Activated effector memory CD4-positive, alpha-beta T cell treated with anti-CD3 and anti-CD28 coated beads, Interleukin-2, amount 50 U/mL, for 16 hours (primary cell): ENCODE data around the gene DEAF1.
A peak's percentile ranks its signal among the peaks of the same experiment; 100 is the strongest.
"Not testable (repeated sequence)": the region's sequence is repeated elsewhere in the genome, so short reads cannot be mapped to it uniquely, and the experiment has no call there.

Source experiments
- DNase-seq: peaks from one replicate; pipeline ENCODE4 v3.0.0-alpha.2; 2020

Gene DEAF1

DNA sequence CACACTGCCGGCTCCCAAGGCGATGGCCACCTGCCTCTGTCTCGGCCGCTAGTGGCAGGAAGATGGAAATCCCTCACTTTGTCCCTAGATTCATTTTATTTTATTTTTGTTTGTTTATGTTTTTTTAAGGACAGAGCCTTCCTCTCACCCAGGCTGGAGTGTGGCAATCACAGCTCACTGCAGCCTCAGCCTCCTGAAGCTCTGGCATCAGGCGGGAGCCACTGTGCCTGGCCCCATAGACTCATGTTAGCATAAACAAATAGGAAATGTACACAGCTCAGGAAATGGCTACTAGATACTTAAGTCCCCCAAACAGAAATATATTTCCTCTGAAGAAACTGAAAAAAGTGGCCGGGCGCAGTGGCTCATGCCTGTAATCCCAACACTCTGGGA lies 4.1 kb upstream of the DEAF1 start:
- DNase-seq = no peak

DNA sequence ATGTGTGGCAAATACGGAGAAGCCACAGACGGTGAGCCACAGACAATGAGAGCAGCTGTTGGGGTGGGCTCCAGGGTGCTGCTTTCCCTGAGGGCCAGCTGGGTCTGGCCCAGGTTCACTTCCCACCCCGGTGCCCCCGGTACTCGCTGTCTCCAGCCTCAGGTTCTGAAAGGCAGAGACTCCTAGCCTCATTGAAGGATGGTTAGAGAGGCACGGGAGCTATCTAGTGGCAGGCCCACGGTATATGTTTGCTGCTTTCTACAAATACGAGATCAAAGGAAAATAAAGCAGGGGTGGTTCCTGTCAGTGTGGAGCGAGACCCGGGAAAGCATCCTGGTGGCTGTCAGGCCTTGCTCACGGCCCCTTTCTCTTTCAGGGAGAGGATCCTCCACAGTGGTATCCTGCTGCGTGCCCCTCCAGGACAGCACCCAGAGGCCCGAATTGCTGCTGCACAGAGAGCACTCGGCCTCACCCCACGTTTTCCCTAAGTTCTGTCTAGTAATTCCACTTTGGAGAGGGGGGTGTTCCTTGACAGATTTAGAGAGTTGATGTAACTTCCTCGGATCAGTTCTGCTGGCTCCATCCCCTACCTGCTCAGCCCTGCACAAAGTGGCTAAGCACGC lies 3.6 kb upstream of the DEAF1 start:
- DNase-seq = no peak

DNA sequence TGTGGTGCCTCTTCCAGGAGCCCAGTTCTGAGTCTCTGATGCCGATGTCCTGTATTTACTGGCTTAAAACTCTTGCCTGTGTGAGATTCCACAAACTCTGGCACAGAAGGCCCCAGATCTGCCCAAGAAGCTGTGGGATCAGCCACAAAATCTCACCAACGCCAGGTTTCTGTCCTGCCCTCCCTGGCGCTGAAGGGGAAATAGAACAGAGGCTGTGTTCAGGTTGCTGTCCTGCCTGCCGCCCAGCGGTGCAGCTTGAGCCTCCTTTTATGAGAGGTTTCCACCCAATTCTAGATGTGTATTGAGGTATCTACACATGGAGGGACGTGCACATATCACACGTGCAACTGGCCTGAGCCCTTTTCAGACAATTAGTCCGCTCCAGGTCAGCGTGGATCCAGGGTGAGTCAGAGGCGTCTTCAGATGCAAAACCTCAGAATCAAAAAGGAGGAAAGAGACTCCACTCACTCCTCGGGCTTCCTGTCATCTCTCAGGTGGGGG lies 2.8 kb upstream of the DEAF1 start:
- no peak for DNase-seq

DNA sequence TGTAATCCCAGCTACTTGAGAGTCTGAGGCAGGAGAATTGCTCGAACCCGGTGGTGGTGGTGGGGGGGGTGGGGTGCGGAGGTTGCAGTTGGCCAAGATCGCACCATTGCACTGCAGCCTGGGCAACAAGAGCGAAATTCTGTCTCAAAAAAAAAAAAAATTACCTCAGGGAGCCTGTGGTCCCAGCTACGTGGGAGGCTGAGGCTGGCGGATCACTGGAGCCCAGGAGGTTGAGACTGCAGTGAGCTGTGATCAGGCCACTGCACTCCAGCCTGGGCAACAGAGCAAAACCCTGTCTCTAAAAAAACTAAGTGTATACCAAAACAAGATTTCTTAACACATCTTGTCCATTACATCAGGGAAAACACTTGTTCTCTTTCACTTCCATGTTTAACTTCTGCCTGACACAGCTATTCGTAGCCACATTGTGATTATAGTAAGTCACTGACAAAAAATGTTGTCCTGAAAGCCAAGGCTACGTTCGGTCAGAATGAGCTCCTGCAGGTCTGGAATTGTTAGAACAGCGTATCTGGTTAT lies 2.0 kb upstream of the DEAF1 start:
- no peak for DNase-seq

DNA sequence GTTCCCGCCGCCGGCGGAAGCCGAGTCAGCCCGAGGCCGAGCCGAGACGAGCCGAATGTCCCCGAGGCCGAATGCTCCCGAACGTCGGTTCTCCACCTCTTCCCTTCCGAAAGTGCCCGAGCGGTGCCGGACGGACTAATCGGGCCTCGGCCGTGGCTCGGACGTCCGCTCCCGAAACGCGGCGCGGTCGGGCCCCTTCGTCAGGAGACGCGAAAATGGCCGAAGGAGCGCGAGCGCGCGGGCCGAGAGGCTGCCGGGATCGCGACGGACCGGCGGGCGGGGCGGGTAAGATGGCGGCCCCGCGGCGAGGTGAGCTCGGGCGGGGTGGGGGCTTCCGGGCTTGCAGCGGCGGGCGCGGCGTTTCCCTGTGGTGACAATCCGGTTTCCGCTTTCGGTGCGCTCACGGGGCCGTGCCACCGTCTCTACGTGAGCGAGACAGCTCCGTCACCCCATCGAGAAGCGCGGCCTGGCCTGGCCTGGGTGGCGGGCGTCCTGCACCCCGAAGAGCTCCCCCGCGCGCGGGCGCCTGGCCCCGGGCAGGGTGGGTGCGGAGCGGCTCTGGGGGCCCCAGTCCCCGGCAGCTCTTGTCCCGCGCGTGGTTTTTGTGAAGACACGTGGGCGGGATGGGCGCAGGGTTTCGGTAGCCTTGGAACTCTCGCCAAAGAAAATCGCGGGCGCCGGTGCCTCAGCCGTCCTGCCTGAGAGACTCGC lies 671 bp upstream of the DEAF1 start, which contains the start of gene TMEM80:
TSS of gene TMEM80 (plus strand) at position 279 of the 711 bp plus-strand sequence. CDS start at position 291, 12 bp downstream.
- peak; percentile 99 for DNase-seq

DNA sequence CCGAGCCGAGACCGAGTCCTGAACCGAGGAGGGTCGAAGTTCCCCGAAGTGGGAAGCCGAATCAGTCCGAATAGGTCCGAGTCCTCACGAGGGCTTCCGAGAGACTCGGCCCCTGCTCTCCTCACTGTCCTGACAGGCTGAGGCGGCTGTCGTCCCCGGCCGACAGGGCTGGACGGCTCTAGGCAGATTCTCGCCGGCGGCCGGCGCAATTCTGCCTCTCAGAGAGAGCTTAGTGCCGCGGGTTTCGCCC lies 191 bp upstream of the DEAF1 start:
- DNase-seq = no peak

DNA sequence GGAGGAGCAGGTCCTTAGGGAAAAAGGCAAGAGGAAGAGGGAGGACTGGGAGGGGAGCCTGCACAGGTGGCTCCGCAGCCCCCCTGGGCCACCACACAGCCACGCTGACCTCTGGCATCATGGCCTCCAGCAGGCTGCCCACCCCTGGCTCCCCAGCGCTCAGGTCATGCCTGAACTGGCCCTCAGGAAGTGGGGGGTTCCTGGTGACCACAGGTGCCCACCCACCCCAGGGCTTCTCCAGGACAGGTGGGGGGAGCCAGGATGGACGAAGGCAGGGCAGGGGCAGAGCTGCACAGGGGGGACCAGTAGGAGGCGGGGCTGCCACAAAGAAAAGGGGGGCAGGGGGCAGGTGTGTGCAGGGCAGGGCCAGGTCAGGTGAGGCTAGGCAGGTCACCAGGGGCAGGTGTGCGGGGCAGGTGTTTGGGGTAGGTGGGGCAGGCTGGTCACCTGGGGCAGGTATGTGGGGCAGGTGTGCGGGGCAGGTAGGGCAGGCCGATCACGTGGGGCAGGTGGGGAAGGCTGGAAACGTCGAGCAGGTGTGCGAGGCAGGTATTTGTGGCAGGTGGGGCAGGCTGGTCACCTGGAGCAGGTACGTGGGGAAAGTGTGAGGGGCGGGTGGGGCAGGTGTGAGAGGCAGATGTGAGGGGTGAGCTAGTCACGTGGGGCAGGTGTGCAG lies 997 bp downstream of the DEAF1 start:
- DNase-seq = no peak

DNA sequence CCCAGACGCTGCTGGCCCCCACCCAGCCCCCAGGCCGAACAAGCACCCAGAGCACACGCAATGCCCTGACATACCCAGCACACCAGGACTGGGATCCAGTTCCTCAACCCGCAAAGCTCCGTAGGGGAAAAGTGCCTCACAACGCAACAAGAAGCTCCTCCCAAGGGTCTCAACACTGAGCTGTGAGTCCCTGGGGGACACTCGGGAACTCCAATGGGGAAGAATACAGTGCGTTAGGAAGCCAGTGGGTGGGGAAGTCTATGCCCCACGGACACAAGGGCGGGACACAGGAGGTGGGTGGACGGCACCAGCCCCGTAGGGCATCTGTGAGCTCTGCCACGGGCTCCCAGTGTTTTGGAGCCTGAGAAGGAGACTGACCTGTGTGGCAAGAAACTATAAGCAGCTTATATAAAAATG lies 1.6 kb downstream of the DEAF1 start:
- DNase-seq = no peak

DNA sequence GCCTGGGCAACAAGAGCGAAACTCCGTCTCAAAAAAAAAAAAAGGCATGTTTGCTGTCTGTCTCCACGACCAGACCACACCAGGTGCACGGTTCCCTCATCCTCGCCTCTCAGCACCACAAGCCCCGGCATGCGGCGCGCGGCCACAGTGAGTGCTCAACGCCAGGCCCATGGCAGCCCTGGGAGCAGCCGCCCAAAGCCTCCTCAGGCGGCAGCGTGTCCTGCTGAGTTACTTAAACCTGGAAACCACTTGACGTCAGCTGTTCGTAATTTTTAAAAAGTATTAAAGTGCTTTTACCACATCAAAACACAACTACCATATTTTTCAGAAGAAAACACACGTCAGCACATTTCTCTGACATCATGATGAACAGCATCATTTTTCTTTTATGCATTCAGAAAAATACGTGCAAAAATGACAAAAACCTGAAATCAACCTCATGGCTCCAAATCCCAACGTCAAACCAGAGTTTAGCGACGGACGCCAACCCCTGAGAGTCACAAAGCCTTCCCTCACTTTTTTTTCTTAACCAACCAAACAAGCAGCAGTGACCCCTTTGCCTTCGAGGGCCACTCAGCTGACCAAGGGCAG lies 2.1 kb downstream of the DEAF1 start:
- no peak for DNase-seq

DNA sequence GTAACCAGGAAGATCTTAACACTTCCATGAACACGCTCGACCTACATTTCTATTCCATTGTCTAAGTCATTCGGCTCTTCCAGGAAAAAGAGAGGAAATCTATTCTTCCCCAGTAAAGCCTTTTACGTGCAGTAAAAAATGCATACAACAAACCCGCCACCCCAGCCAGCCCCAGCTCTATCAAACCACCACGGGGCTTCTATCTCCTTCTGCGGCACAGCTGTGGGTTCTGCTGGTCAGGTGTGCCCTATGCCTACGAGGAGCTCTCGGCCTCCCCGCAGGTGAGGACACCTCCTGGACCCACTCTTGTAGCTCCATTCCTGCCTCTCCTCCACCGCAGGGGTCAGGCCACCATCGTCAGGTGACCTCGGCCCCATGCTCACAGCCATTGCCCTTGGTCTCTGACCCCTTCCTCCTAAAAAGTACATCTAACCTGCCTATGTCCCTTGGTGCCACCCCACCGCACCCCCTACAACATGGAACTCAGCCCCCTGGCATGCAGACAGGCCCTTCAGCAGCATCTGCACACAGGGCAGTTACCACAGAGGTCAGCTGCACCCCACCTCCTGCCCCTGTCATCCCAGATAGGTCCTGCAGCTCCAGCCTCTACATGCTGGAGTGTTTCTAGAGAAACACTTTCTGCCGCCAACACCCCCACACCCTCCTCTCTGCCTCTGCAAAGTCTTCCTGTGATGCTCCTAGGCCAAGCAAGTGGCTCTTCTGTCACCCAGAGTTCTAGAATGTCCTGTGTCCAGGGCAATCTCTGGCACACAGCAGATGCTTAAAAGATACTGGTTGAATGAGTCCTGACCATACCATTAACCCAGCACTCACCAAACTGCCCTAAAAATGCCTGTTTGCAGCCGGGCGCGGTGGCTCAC lies 3.1 kb downstream of the DEAF1 start:
- DNase-seq = no peak

DNA sequence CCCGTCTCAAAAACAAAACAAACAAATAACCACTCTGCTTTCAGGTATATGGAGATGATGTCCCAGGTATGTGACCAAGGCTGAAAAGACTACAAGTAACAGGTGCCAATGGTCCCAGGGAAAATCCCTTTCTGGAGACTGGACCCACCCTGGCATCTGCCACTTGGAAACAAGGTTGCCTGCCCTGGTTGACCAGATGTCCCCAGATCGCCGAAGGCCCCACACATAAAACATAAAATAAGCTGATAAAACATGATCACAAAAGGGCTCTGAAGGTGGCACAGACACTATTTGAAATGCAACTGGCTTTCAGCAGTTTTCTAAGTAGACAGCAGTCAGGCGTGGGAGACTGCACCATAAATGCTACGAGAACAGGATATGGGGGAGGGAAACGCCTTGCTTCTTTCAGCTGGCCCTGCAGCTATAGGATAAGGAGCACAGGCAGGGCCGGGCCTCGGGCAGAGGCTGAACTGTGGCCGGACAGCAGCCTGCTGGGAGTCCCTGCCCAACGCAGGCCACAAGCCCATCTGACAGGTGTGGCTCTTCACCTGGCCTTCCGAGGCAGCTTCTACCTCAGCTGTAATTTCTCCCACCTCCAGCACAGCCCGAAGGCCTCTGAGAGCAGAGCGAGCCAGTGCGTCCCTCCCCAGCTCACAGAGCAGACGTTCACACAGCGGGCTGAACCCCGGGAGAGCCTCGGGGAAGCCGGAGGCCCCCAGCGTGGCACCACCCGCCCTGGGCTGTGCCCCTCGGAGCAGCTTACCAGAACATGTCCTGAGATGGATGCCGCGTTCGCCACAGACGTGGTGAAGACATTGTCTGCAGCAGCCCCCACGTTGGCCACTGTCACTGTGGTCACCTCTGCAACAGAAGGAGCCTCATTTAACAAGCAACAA lies 4.0 kb downstream of the DEAF1 start:
- no peak for DNase-seq

DNA sequence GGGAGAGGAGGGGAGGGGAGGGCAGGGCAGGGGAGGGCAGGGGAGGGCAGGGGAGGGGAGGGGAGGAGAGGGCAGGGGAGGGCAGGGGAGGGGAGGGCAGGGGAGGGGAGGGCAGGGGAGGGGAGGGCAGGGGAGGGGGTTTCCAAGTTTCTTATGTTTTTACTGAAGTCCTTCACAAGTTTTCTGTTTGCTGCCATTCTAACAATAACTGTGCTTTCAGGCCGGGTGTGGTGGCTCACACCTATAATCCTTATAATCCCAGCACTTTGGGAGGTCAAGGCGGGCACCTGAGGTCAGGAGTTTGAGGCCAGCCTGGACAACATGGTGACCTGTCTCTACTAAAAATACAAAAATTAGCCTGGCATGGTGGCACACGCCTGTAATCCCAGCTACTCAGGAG lies 4.8 kb downstream of the DEAF1 start:
- not testable (repeated sequence) for DNase-seq

DNA sequence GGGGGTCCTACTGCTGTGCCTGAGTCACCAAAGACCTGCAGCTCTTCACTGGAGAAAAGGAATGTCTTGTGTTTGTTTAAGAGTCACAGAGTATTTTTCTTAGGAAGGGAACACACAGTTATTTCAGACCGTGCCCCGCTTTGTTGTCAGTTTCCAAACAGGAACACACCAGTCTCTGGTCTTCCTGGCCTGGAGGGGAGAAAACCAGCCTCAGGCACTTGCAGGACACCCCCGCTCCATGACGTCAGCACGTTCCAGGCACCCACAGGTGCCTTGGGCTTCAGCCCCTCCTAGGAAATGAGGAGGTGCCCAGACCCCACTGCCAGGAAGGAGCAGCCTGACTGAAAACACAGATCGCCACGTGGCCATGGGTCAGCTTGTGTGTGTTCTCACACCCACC lies 5.4 kb downstream of the DEAF1 start:
- no peak for DNase-seq

DNA sequence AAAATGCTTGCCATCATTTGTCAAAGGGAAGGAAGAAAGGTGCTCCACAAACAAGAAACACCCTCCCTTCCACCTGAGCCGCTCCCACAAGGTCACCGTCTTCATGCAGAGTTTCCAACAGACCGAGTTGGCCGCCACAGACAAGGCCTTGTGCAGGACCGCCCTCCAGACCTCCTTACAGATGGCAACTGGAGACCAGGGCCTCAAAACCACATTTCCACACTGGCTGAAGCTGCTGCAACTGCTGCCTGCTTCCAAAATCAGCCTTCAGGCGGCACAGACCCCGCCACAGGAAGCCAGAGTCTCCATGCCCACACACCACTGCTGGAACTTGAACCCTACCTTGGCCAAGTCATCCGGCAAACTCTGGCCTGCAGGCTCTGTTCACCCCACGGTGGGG lies 6.3 kb downstream of the DEAF1 start:
- DNase-seq = no peak

DNA sequence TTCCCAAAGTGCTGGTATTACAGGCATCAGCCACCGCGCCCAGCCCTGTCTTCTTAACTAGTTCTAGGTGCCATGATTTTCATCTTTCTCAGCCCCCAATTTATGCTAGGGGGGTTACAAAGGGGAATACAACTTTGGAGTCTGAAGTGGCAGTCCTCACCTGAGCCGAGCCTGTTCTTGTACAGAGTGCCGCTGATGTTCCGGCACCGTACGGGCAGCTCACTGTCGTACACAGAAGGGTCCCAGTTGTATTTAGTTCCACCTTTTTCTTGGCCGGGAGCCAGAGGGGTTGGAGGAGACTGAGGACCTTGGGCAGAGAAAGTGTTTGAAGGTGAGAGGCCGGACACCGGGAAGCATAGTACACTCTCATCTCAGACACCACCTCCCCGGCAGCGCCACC lies 7.3 kb downstream of the DEAF1 start:
- no peak for DNase-seq

DNA sequence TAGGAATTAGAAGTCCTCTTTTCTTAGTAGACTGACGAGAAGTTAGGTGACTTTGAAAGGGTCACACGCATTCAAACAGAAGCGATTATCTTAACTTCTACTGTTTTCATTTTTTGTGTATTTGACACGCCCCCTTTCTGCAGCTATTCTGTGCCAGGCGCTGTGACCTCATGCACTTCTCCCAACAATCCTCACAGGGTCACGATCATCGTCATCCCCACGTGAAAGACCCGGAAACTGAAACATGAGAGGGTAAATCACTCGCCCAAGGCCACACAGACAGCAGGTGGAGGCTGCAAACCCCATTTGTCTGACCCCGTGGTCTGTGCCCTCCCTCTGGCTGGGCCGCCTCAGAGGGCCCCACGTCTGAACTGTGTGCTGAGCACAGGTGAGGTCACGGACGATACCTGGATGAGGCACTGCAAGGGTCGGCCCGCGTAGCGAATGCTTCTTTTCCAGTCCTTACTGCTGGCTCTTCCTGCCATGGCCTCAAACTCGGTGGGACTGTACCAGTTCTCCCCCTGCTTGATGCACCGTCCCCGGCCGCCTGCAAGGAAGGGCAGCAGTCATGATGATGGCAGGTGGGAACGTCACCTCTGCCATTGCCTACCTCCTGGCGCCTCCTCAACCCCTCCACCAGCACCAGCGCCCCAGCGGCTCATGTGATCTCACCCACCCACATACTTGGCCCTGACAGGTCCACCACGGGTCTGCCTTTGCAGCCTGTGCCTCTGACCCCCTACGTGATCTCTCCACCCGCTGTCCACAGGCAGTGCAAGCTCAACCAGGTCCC lies 8.4 kb downstream of the DEAF1 start:
- no peak for DNase-seq

DNA sequence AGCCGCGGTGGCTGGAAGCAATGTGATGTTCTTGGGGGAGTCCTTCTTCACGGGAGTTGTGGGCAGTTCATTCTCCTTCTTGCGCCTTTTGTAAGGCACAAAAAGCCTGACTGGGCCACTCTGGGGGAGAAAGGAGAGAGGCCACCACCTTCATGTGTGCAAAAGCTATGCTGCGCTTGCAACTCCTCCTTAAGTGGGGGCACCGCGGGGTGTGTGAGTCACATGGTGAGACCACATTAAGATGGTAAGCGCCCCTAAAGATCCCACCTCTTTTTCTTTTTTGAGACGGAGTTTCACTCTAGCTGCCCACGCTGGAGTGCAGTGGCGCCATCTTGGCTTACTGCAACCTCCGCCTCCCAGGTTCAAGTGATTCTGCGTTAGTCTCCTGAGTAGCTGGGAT lies 14.1 kb downstream of the DEAF1 start:
- DNase-seq = no peak

DNA sequence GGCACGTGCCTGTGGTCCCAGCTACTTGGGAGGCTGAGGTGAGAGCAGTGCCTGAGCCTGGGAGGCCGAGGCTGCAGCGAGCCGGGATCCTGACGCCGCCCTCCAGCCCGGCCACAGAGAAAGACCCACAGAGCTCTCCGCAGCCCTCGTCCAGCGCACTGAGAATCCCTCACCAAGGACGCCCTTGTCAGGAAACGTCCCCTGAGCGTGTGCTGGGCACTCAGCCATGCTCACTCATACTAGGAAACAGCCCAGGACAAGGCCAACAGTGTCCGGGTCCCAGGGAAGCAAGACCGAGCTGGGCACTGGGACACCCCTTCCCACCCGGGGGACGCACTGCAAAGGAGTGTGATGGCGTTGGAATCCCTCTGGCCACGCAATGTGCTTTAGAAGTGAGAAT lies 14.5 kb downstream of the DEAF1 start:
- no peak for DNase-seq

DNA sequence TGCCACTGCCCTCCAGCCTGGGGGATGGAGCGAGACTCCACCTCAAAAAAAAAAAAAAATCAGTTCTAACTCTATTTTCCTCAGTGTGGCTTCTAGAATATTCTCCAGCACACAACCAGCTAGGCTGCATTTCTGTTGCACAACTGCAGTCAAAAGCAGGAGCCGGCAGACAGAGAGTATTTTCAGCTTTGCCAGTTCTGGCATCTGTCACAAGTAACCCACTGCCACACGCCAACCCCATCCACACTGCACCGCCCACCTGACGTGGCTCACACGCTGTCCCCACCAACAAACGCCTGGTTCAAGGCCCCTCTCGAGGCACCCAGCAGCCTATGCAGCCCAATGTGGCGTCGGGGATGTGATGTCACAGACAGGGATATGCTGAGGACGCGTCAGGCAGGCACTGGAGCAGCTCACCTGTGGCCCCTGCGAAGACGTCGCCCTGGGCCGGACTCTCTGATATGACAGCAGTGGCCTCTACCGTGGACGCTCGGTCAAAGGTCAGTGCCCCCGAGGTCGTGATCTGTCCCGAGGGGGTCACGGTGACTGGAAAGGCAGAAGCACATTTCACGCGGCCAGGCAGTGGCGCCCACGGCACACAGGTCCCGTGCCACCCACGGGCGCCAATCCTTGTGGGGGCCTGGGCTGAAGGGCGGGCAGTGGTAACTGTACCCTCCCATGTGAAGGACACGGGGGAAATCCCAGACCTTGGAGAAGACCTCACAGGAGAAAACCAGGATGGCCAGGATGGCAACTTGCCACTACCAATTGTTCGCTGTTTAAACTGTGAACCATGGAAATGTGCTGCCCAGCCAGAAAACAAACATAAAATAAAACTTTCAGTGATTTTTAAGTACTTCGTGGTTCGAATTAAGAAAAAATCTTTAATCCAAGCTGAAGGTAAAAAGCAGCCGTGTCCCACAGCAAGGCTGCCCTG lies 15.5 kb downstream of the DEAF1 start:
- DNase-seq = no peak

DNA sequence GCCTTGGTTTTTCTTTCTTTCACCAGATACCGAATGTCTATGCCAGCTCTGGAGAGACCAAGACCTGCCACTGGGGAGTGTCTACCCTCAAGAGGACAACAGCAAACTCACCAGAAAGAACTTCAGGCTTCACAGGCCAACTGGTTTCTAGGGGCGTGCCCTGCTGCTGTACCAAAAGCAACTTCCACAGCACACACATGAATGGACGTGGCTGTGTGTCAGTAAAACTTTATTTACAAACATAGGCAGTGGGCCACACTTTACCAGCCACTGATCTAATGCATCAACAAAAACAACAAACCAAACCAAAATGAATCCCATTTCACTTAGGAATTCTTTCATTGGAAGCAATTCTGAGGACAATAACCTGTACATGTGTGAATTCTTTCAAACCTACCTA lies 16.7 kb downstream of the DEAF1 start:
- no peak for DNase-seq
